IMR-90 (cell line): ENCODE data around the gene TRDN. TPM values are rescaled to one million over a fixed set of nuclear protein-coding genes. Genes with fewer than 3 reads are reported as not detected.

Experiments
- ATAC-seq: fragments of 200-7000 bp; cut with Tn5 transposase; 2 replicates; pipeline ENCODE4 v1.9.1; 2020; ENCODE audit warnings: low read depth, mild to moderate bottlenecking, moderate library complexity
- BruUV-seq: library from RNA; stranded (reverse); fragments of 400-500 nt; replicated peaks from 2 replicates; lab custom pipeline; 2021; lab: Mats Ljungman, UMichigan
- CTCF ChIA-PET: fragments of 300-600 bp; formaldehyde crosslinking; extraction: SDS; loops from one replicate; lab custom pipeline; 2021; ENCODE audit warnings: antibody characterized with exemption; lab: Yijun Ruan, JAX
- POLR2A ChIA-PET: fragments of 300-600 bp; sonication (Branson Sonifier 250); formaldehyde crosslinking; loops from one replicate; lab custom pipeline; 2022; ENCODE audit warnings: antibody characterized with exemption; ENCODE audit not compliant: unreplicated experiment; lab: Charles Lee
- DNase-seq: peaks from one replicate; pipeline ENCODE4 v3.0.0; 2013
- H2AFZ ChIP-seq: replicated peaks from 2 replicates; pipeline ENCODE3; 2013; ENCODE audit warnings: low read length, mild to moderate bottlenecking; ENCODE audit not compliant: poor library complexity
- H2AK5ac ChIP-seq: 2 replicates; pipeline ENCODE4 v1.6.1; 2013; ENCODE audit warnings: low read depth, low read length, inconsistent platforms
- H2AK9ac ChIP-seq: replicated peaks from 2 replicates; pipeline ENCODE3; 2013; ENCODE audit warnings: mild to moderate bottlenecking, low read depth, low read length, moderate library complexity; ENCODE audit not compliant: poor library complexity
- H2BK120ac ChIP-seq: 2 replicates; pipeline ENCODE4 v1.6.1; 2013; ENCODE audit warnings: low read depth, low read length, inconsistent platforms
- H2BK15ac ChIP-seq: 3 replicates; pipeline ENCODE4 v1.6.1; 2013; ENCODE audit warnings: low read depth, low read length, inconsistent platforms
- H2BK20ac ChIP-seq: 2 replicates; pipeline ENCODE4 v1.6.1; 2013; ENCODE audit warnings: low read depth, mild to moderate bottlenecking, inconsistent platforms, low read length, moderate library complexity
- H2BK5ac ChIP-seq: 2 replicates; pipeline ENCODE4 v1.6.1; 2013; ENCODE audit warnings: mild to moderate bottlenecking, low read depth, low read length, inconsistent platforms; ENCODE audit not compliant: poor library complexity, severe bottlenecking
- H3K14ac ChIP-seq: replicated peaks from 2 replicates; pipeline ENCODE4 v1.6.1; 2013; ENCODE audit warnings: low read depth, low read length, inconsistent platforms
- H3K18ac ChIP-seq: 2 replicates; pipeline ENCODE4 v1.6.1; 2013; ENCODE audit warnings: low read depth, low read length, control low read depth
- H3K23ac ChIP-seq: 2 replicates; pipeline ENCODE4 v1.6.1; 2013; ENCODE audit warnings: low read depth, low read length, inconsistent platforms
- H3K27ac ChIP-seq: 2 replicates; pipeline ENCODE4 v1.5.1; 2013; ENCODE audit warnings: mild to moderate bottlenecking, control low read depth, low read length; ENCODE audit not compliant: insufficient read depth
- H3K27me3 ChIP-seq: 2 replicates; pipeline ENCODE4 v1.6.1; 2013; ENCODE audit warnings: low read length; ENCODE audit not compliant: control insufficient read depth, insufficient read depth
- H3K36me3 ChIP-seq: 2 replicates; pipeline ENCODE4 v1.6.1; 2013; ENCODE audit warnings: low read length, mixed read lengths; ENCODE audit not compliant: control insufficient read depth, insufficient read depth
- H3K4ac ChIP-seq: 2 replicates; pipeline ENCODE4 v1.6.1; 2013; ENCODE audit warnings: low read depth, low read length, inconsistent platforms
- H3K4me1 ChIP-seq: 2 replicates; pipeline ENCODE4 v1.6.1; 2013; ENCODE audit warnings: low read length, mixed read lengths; ENCODE audit not compliant: control insufficient read depth, insufficient read depth
- H3K4me2 ChIP-seq: 2 replicates; pipeline ENCODE4 v1.6.1; 2013; ENCODE audit warnings: low read depth, mild to moderate bottlenecking, control low read depth, low read length, moderate library complexity
- H3K4me3 ChIP-seq: 2 replicates; pipeline ENCODE4 v1.5.1; 2013; ENCODE audit warnings: low read depth, mild to moderate bottlenecking, control low read depth, low read length, moderate library complexity; ENCODE audit not compliant: insufficient read depth
- H3K56ac ChIP-seq: 2 replicates; pipeline ENCODE4 v1.6.1; 2013; ENCODE audit warnings: low read length, inconsistent platforms; ENCODE audit not compliant: insufficient read depth; ENCODE audit errors: extremely low read depth
- H3K79me1 ChIP-seq, 2 experiments: 2 replicates each; pipeline ENCODE4 v1.6.1; 2013; ENCODE audit warnings: low read length in 2 of 2, inconsistent platforms in 1 of 2, low read depth in 1 of 2
- H3K9ac ChIP-seq: 2 replicates; pipeline ENCODE4 v1.6.1; 2013; ENCODE audit warnings: low read depth, low read length, control low read depth
- H3K9me1 ChIP-seq: 2 replicates; pipeline ENCODE4 v1.6.1; 2013; ENCODE audit warnings: low read length, inconsistent platforms; ENCODE audit not compliant: insufficient read depth
- H3K9me3 ChIP-seq: 2 replicates; pipeline ENCODE4 v1.6.1; 2013; ENCODE audit warnings: low read length; ENCODE audit not compliant: control insufficient read depth, insufficient read depth
- H4K20me1 ChIP-seq: 2 replicates; pipeline ENCODE4 v1.6.1; 2013; ENCODE audit warnings: low read length, inconsistent platforms; ENCODE audit not compliant: insufficient read depth
- H4K5ac ChIP-seq: 2 replicates; pipeline ENCODE4 v1.6.1; 2013; ENCODE audit warnings: mild to moderate bottlenecking, low read depth, low read length, control low read depth
- H4K8ac ChIP-seq, 2 experiments: 2 replicates each; pipeline ENCODE4 v1.6.1; 2013; ENCODE audit warnings: low read depth in 2 of 2, low read length in 2 of 2, control low read depth in 1 of 2, inconsistent platforms in 1 of 2
- H4K91ac ChIP-seq: 2 replicates; pipeline ENCODE4 v1.6.1; 2013; ENCODE audit warnings: low read depth, low read length, inconsistent platforms; ENCODE audit not compliant: insufficient read depth
- CEBPB ChIP-seq: IDR thresholded peaks from 2 replicates; pipeline ENCODE4 v1.6.1; 2012; ENCODE audit warnings: low read depth, low read length, improper control_type of control experiment
- ELK1 ChIP-seq: fragments of 150-350 bp; IDR thresholded peaks from 2 replicates; pipeline ENCODE4 v1.6.1; 2016; ENCODE audit warnings: low read depth, mild to moderate bottlenecking, low read length, moderate library complexity, borderline replicate concordance
- MAFK ChIP-seq: IDR thresholded peaks from 2 replicates; pipeline ENCODE4 v1.6.1; 2012; ENCODE audit warnings: low read depth, low read length, improper control_type of control experiment
- MXI1 ChIP-seq: IDR thresholded peaks from 2 replicates; pipeline ENCODE4 v1.6.1; 2012; ENCODE audit warnings: low read depth, mild to moderate bottlenecking, low read length, moderate library complexity, borderline replicate concordance
- NFE2L2 ChIP-seq: fragments of 150-350 bp; IDR thresholded peaks from 2 replicates; pipeline ENCODE4 v1.6.1; 2016; ENCODE audit warnings: low read depth, mild to moderate bottlenecking, low read length
- WGBS, 2 experiments: methylation state at CpG; one replicate each; pipeline versions ENCODE4 v1.1.5 to v1.1.7; 2013; ENCODE audit warnings: missing lambda C conversion rate in 2 of 2; ENCODE audit not compliant: insufficient read length in 1 of 2; ENCODE audit errors: extremely low coverage in 2 of 2; 5-methylcytosine and 5-hydroxymethylcytosine counted together
- dilution Hi-C: fragments of 300-500 bp; cut with HindIII; formaldehyde crosslinking; loops from one replicate; pipeline ENCODE4 v1.14.3; 2018; ENCODE audit warnings: low sequenced_read_pairs; ENCODE audit not compliant: unreplicated experiment
- in situ Hi-C: fragments of 300-500 bp; cut with MboI; formaldehyde crosslinking; loops from 3 replicates; pipeline ENCODE4 v1.14.3; 2019; ENCODE audit warnings: low sequenced_read_pairs, inconsistent platforms, mixed read lengths
- intact Hi-C: fragments of 100-400 bp; cut with micrococcal nuclease; formaldehyde crosslinking; loops from 2 replicates; pipeline ENCODE4 v1.10.0; 2022
- polyA plus RNA-seq, 3 experiments: library from polyadenylated mRNA; depleted of rRNA; stranded (reverse); fragments of >200 nt; gene quantifications; 2 replicates each; pipeline ENCODE4 v1.2.3, GENCODE V29; 2012; ENCODE audit warnings: low replicate concordance in 1 of 3
- total RNA-seq: library from RNA; depleted of rRNA; stranded (reverse); fragments of >200 nt; gene quantifications from 2 replicates; pipeline ENCODE4 v1.2.3, GENCODE V29; 2012

The TRDN gene
- total and polyA plus RNA-seq, 2 of the 4 experiments (the other 2 are of a cell fraction) = not detected

GRCh38 chr6:123448306-123448884 lies 188.4 kb downstream of the TRDN start:
- no peak for TF ChIP-seq MXI1
- TF ChIP-seq ELK1 = no peak
- no peak for TF ChIP-seq NFE2L2
- TF ChIP-seq MAFK = no peak
- no peak for TF ChIP-seq CEBPB
- no peak for ATAC-seq

More at GRCh38 chr6:123448306-123448884, 188.4 kb downstream of the TRDN start:
- no peak overlapping the region for H3K4me3 ChIP-seq
- no peak overlapping the region for H2AFZ ChIP-seq
- no peaks in the 10 kb centered on the region for H3K9me1 ChIP-seq
- no peak overlapping the region for H3K14ac ChIP-seq
- no peak overlapping the region for H2AK5ac ChIP-seq
- H3K27ac ChIP-seq = no peak overlapping the region
- H3K4me1 ChIP-seq = no peaks in the 10 kb centered on the region
- no peak overlapping the region for H2BK20ac ChIP-seq
- H4K91ac ChIP-seq = no peak overlapping the region
- DNase-seq = no peak
- no peaks in the 10 kb centered on the region for H3K27me3 ChIP-seq
- no peak overlapping the region for H2AK9ac ChIP-seq
- no peak overlapping the region for H3K4ac ChIP-seq
- H3K4me2 ChIP-seq = no peak overlapping the region
- no peak overlapping the region for H3K56ac ChIP-seq
- H4K20me1 ChIP-seq = no peaks in the 10 kb centered on the region
- H4K5ac ChIP-seq = no peak overlapping the region
- intact Hi-C loops = no loop called here
- dilution Hi-C loops = no loop called here
- WGBS, 2 experiments = 0% methylated on average over 1 of the region's 7 CpGs; no CpG with 5 or more reads in 1 of the 2 experiments
- no TSS peak for BruUV-seq
- no peak overlapping the region for H2BK15ac ChIP-seq
- in situ Hi-C loops = no loop called here
- no peak overlapping the region for H3K23ac ChIP-seq
- no peaks in the 10 kb centered on the region for H3K79me1 ChIP-seq
- H3K9ac ChIP-seq = no peak overlapping the region
- H3K36me3 ChIP-seq = no peaks in the 10 kb centered on the region
- H4K8ac ChIP-seq = no peak overlapping the region
- H3K18ac ChIP-seq = no peak overlapping the region
- no peak overlapping the region for H2BK120ac ChIP-seq
- ChIA-PET CTCF (no interaction called here), POLR2A (no interaction called here)
- H3K9me3 ChIP-seq = peaks cover 5% of the 10 kb centered on the region; the same call in 1 of the 2 replicates
- H2BK5ac ChIP-seq = no peak overlapping the region
